Smooth muscle cell (in vitro differentiated cells): ENCODE results near the gene IFIT5. TPM values are rescaled to one million over a fixed set of nuclear protein-coding genes. Genes with fewer than 3 reads are reported as not detected.

ENCODE experiments used
- DNase-seq: peaks from one replicate; lab custom pipeline; 2025; ENCODE audit not compliant: unreplicated experiment; lab: John Stamatoyannopoulos, UW
- H2AFZ ChIP-seq: fragments of 200-600 bp; sonication (generic); 2 replicates; pipeline ENCODE4 v1.6.0; 2016; ENCODE audit warnings: antibody characterized with exemption, low read depth, mild to moderate bottlenecking
- H3F3A ChIP-seq: fragments of 200-600 bp; sonication (generic); 2 replicates; pipeline ENCODE4 v1.6.0; 2017; ENCODE audit warnings: antibody characterized with exemption, low read depth
- H3K27ac ChIP-seq: fragments of 200-600 bp; sonication (generic); 2 replicates; pipeline ENCODE4 v1.5.1; 2016; ENCODE audit warnings: low read depth, mild to moderate bottlenecking
- H3K27me3 ChIP-seq: fragments of 200-600 bp; sonication (generic); 2 replicates; pipeline ENCODE4 v1.6.1; 2016; ENCODE audit warnings: low read depth, mild to moderate bottlenecking
- H3K36me3 ChIP-seq: fragments of 200-600 bp; sonication (generic); 2 replicates; pipeline ENCODE4 v1.5.1; 2016; ENCODE audit warnings: low read depth
- H3K4me1 ChIP-seq: fragments of 200-600 bp; sonication (generic); 2 replicates; pipeline ENCODE4 v1.5.1; 2016; ENCODE audit warnings: low read depth
- H3K4me2 ChIP-seq: fragments of 200-600 bp; sonication (generic); 2 replicates; pipeline ENCODE4 v1.6.0; 2016; ENCODE audit warnings: mild to moderate bottlenecking
- H3K4me3 ChIP-seq: fragments of 200-600 bp; sonication (generic); 2 replicates; pipeline ENCODE4 v1.5.1; 2016; ENCODE audit warnings: mild to moderate bottlenecking
- H3K79me2 ChIP-seq: fragments of 200-600 bp; sonication (generic); 2 replicates; pipeline ENCODE4 v1.6.0; 2016; ENCODE audit warnings: low read depth, mild to moderate bottlenecking
- H3K9ac ChIP-seq: fragments of 200-600 bp; sonication (generic); 2 replicates; pipeline ENCODE4 v1.6.0; 2016; ENCODE audit warnings: low read depth
- H3K9me3 ChIP-seq: fragments of 200-600 bp; sonication (generic); replicated peaks from 2 replicates; pipeline ENCODE4 v1.5.1; 2016; ENCODE audit warnings: low read depth
- H4K20me1 ChIP-seq: fragments of 200-600 bp; sonication (generic); 2 replicates; pipeline ENCODE4 v1.6.0; 2016; ENCODE audit warnings: low read depth
- CTCF ChIP-seq: fragments of 200-600 bp; sonication (generic); IDR thresholded peaks from 2 replicates; pipeline ENCODE4 v1.5.1; 2017; ENCODE audit warnings: borderline replicate concordance, mild to moderate bottlenecking, antibody characterized with exemption; ENCODE audit not compliant: insufficient read depth, poor library complexity, severe bottlenecking
- WGBS: methylation state at CpG from one replicate; pipeline ENCODE4 v1.1.7; 2016; ENCODE audit warnings: low lambda C conversion rate; 5-methylcytosine and 5-hydroxymethylcytosine counted together
- polyA plus RNA-seq: library from polyadenylated mRNA; unstranded; fragments of >200 nt; fragmentation: Nextera tagmentation; extraction: Ambion mirVana; gene quantifications from 2 replicates; pipeline ENCODE4 v1.2.1, GENCODE V29; 2016
- total RNA-seq: library from RNA; depleted of rRNA; stranded (reverse); fragments of >200 nt; gene quantifications from 2 replicates; pipeline ENCODE4 v1.2.3, GENCODE V29; 2014

IFIT5 gene
- total and polyA plus RNA-seq, 2 experiments from 2014 or later: 4.9 to 7.7 TPM

GRCh38 chr10:89392974-89393373 lies 21.4 kb upstream of the IFIT5 start:
- peak overlapping the region; percentile 60 for H3K27ac ChIP-seq
- no peaks in the 10 kb centered on the region for H3K36me3 ChIP-seq
- H3K79me2 ChIP-seq: no peaks in the 10 kb centered on the region
- H3K9ac ChIP-seq: no peak overlapping the region
- peak overlapping the region; percentile 66 for H3K4me3 ChIP-seq
- no peak for TF ChIP-seq CTCF
- WGBS: 12% methylated on average over 2 of the region's 2 CpGs
- peaks cover 3% of the 10 kb centered on the region for H3K4me1 ChIP-seq
- H3K4me2 ChIP-seq: peak overlapping the region; percentile 91
- H3F3A ChIP-seq: peaks cover 12% of the 10 kb centered on the region
- H2AFZ ChIP-seq: no peak overlapping the region
- no peaks in the 10 kb centered on the region for H3K27me3 ChIP-seq
- no peaks in the 10 kb centered on the region for H4K20me1 ChIP-seq
- no peaks in the 10 kb centered on the region for H3K9me3 ChIP-seq
- no peak for DNase-seq

- Histone ChIP-seq H3K4me3 (no peak overlapping the region), H3K4me1 (peaks cover 3% of the 10 kb centered on the region), H3K79me2 (no peaks in the 10 kb centered on the region), H3K27me3 (no peaks in the 10 kb centered on the region), H3F3A (peaks cover 12% of the 10 kb centered on the region), H3K4me2 (no peak overlapping the region), H2AFZ (no peak overlapping the region), H3K36me3 (no peaks in the 10 kb centered on the region), H3K9me3 (no peaks in the 10 kb centered on the region), H3K9ac (no peak overlapping the region), H4K20me1 (no peaks in the 10 kb centered on the region), H3K27ac (no peak overlapping the region)
- WGBS: 93% methylated on average over 3 of the region's 3 CpGs
- TF ChIP-seq CTCF: no peak
- no peak for DNase-seq
Measured at GRCh38 chr10:89393898-89394297, 20.5 kb upstream of the IFIT5 start.

GRCh38 chr10:89395141-89395540 lies 19.2 kb upstream of the IFIT5 start:
- no peak overlapping the region for H2AFZ ChIP-seq
- no peak overlapping the region for H3K4me2 ChIP-seq
- peaks cover 3% of the 10 kb centered on the region for H3K4me1 ChIP-seq
- DNase-seq: no peak
- H3K4me3 ChIP-seq: no peak overlapping the region
- peaks cover 12% of the 10 kb centered on the region for H3F3A ChIP-seq
- no peaks in the 10 kb centered on the region for H4K20me1 ChIP-seq
- no peaks in the 10 kb centered on the region for H3K9me3 ChIP-seq
- no peak overlapping the region for H3K27ac ChIP-seq
- H3K9ac ChIP-seq: no peak overlapping the region
- no peaks in the 10 kb centered on the region for H3K36me3 ChIP-seq
- WGBS: 98% methylated on average over 2 of the region's 2 CpGs
- H3K79me2 ChIP-seq: no peaks in the 10 kb centered on the region
- TF ChIP-seq CTCF: no peak
- no peaks in the 10 kb centered on the region for H3K27me3 ChIP-seq

- 83% methylated on average over 5 of the region's 5 CpGs for WGBS
- no peak overlapping the region for H3K27ac ChIP-seq
- H3K4me1 ChIP-seq: no peaks in the 10 kb centered on the region
Measured at GRCh38 chr10:89398003-89398749, 16.2 kb upstream of the IFIT5 start.

More at GRCh38 chr10:89398003-89398749, 16.2 kb upstream of the IFIT5 start:
- no peak overlapping the region for H3K9ac ChIP-seq
- no peak overlapping the region for H3K4me3 ChIP-seq
- TF ChIP-seq CTCF: no peak
- no peak overlapping the region for H2AFZ ChIP-seq
- no peaks in the 10 kb centered on the region for H3K9me3 ChIP-seq
- peaks cover 7% of the 10 kb centered on the region for H3F3A ChIP-seq
- no peaks in the 10 kb centered on the region for H3K36me3 ChIP-seq
- no peaks in the 10 kb centered on the region for H3K79me2 ChIP-seq
- H3K4me2 ChIP-seq: no peak overlapping the region
- H3K27me3 ChIP-seq: no peaks in the 10 kb centered on the region
- DNase-seq: no peak
- H4K20me1 ChIP-seq: no peaks in the 10 kb centered on the region
